GM12878 (cell line): ENCODE measurements around the gene NUDT3. TPM values are rescaled to one million over a fixed set of nuclear protein-coding genes. Genes with fewer than 3 reads are reported as not detected.

ENCODE experiments used
- ATAC-seq: fragments of 200-7000 bp; cut with Tn5 transposase; 3 replicates; pipeline ENCODE4 v1.9.1; 2020; ENCODE audit warnings: mild to moderate bottlenecking, moderate library complexity
- BruUV-seq: library from RNA; stranded (reverse); fragments of 400-500 nt; replicated peaks from 2 replicates; lab custom pipeline; 2021; lab: Mats Ljungman, UMichigan
- CTCF ChIA-PET: fragments of 300-600 bp; sonication (Branson Sonifier 250); formaldehyde crosslinking; extraction: SDS; loops from one replicate; lab custom pipeline; 2021; ENCODE audit warnings: inconsistent platforms; lab: Yijun Ruan, JAX
- POLR2A ChIA-PET: fragments of 350-600 bp; formaldehyde crosslinking; extraction: SDS; loops from one replicate; lab custom pipeline; 2021; ENCODE audit warnings: inconsistent platforms; lab: Charles Lee
- RAD21 ChIA-PET: fragments of 300-600 bp; sonication (Branson Sonifier 250); formaldehyde crosslinking; loops from one replicate; lab custom pipeline; 2023; ENCODE audit warnings: antibody characterized with exemption; ENCODE audit not compliant: unreplicated experiment; lab: Charles Lee
- SMC1A ChIA-PET: fragments of 300-600 bp; sonication (Branson Sonifier 250); formaldehyde crosslinking; loops from one replicate; lab custom pipeline; 2023; ENCODE audit not compliant: unreplicated experiment, uncharacterized antibody; lab: Charles Lee
- DNase-seq: peaks from one replicate; pipeline ENCODE4 v3.0.0-alpha.2; 2011; ENCODE audit warnings: low read depth, low spot score
- FAIRE-seq: peaks from 3 replicates; lab custom pipeline; 2011; peaks lifted over from hg19 to GRCh38; lab: Jason Lieb, UNC
- H2AFZ ChIP-seq: 2 replicates; pipeline ENCODE4 v1.6.0; 2011; ENCODE audit warnings: low read depth, low read length, control low read depth; ENCODE audit not compliant: control insufficient read depth
- H3K27ac ChIP-seq: 2 replicates; pipeline ENCODE4 v1.5.1; 2011; ENCODE audit warnings: control low read depth; ENCODE audit not compliant: control insufficient read depth, insufficient read depth
- H3K27me3 ChIP-seq, 2 experiments: replicated peaks in 1 of 2; 2 replicates each; pipeline versions ENCODE4 v1.6.0 to v1.6.1; 2011; ENCODE audit warnings: low read length in 1 of 2; ENCODE audit not compliant: control insufficient read depth in 2 of 2, insufficient read depth in 2 of 2
- H3K36me3 ChIP-seq, 2 experiments: 2 replicates each; pipeline ENCODE4 v1.5.1; 2011; ENCODE audit warnings: low read length in 1 of 2; ENCODE audit not compliant: control insufficient read depth in 2 of 2, insufficient read depth in 2 of 2
- H3K4me1 ChIP-seq: 2 replicates; pipeline ENCODE4 v1.6.1; 2011; ENCODE audit warnings: mild to moderate bottlenecking, low read length, moderate library complexity, mixed read lengths; ENCODE audit not compliant: control insufficient read depth, insufficient read depth
- H3K4me2 ChIP-seq: 2 replicates; pipeline ENCODE4 v1.6.0; 2011; ENCODE audit warnings: control low read depth; ENCODE audit not compliant: control insufficient read depth, insufficient read depth
- H3K4me3 ChIP-seq: fragments of 200-600 bp; sonication (generic); 2 replicates; pipeline ENCODE4 v1.5.1; 2016
- H3K79me2 ChIP-seq: 2 replicates; pipeline ENCODE4 v1.6.0; 2011; ENCODE audit warnings: low read length; ENCODE audit not compliant: control insufficient read depth, insufficient read depth
- H3K9ac ChIP-seq: 2 replicates; pipeline ENCODE4 v1.8.0; 2011; ENCODE audit warnings: low read length, control low read depth, mixed read lengths; ENCODE audit not compliant: control insufficient read depth, insufficient read depth
- H3K9me3 ChIP-seq: replicated peaks from 3 replicates; pipeline ENCODE4 v1.5.1; 2011; ENCODE audit warnings: mild to moderate bottlenecking, low read length; ENCODE audit not compliant: control insufficient read depth, insufficient read depth
- H4K20me1 ChIP-seq: 2 replicates; pipeline ENCODE4 v1.6.0; 2011; ENCODE audit not compliant: control insufficient read depth, insufficient read depth
- ETV6 ChIP-seq, 2 experiments: fragments of 450-650 bp in 1 of 2; IDR thresholded peaks in 1 of 2; conservative IDR thresholded peaks in 1 of 2; 2 replicates each; pipeline ENCODE4 v1.6.1; 2014; ENCODE audit warnings: antibody characterized with exemption in 1 of 2, borderline replicate concordance in 1 of 2, low read depth in 1 of 2, mild to moderate bottlenecking in 1 of 2, moderate library complexity in 1 of 2
- SUPT20H ChIP-seq: IDR thresholded peaks from 2 replicates; pipeline ENCODE4 v1.6.1; 2011; ENCODE audit warnings: low read depth, mild to moderate bottlenecking, low read length, moderate library complexity, borderline replicate concordance; ENCODE audit not compliant: control insufficient read depth
- WGBS: methylation state at CpG from one replicate; pipeline ENCODE4 v1.1.6; 2016; ENCODE audit warnings: low lambda C conversion rate; ENCODE audit not compliant: insufficient replicate concordance, insufficient coverage; ENCODE audit errors: missing lambda C conversion rate; 5-methylcytosine and 5-hydroxymethylcytosine counted together
- in situ Hi-C: fragments of 300-500 bp; cut with MboI; formaldehyde crosslinking; loops from 9 replicates; pipeline ENCODE4 v1.14.3; 2018; ENCODE audit warnings: mixed read lengths
- intact Hi-C: fragments of 100-400 bp; cut with micrococcal nuclease; formaldehyde crosslinking; loops from one replicate; pipeline ENCODE4 v1.14.2; 2022; ENCODE audit not compliant: unreplicated experiment
- polyA plus RNA-seq, 11 experiments: library from polyadenylated mRNA; depleted of rRNA in 4 of 11; unstranded in 6 of 11; stranded (reverse) in 5 of 11; fragments of >200 nt; fragmentation: Nextera tagmentation in 4 of 11; fragmentation: Illumina TruSeq in 1 of 11; extraction: Ambion mirVana in 4 of 11; extraction: Trizol in 1 of 11; gene quantifications; 1 replicate in 1 of 11; 2 replicates in 10 of 11; pipeline versions ENCODE4 v1.2.1 to v1.2.3, GENCODE V29; 2011 to 2016; ENCODE audit warnings: inconsistent platforms in 2 of 11, missing spikeins in 2 of 11, low read depth in 1 of 11
- total RNA-seq, 4 experiments: library from RNA; depleted of rRNA in 3 of 4; stranded (reverse); fragments of >200 nt in 3 of 4; fragmentation: Illumina TruSeq in 1 of 4; extraction: Trizol in 1 of 4; gene quantifications; 2 replicates each; pipeline versions ENCODE4 v1.2.1 to v1.2.3, GENCODE V29; 2013 to 2021
- TF ChIP-seq, protein P1 (sequence below): fragments of 150-350 bp; IDR thresholded peaks from 2 replicates; pipeline ENCODE4 v1.6.1; 2014; ENCODE audit warnings: mild to moderate bottlenecking, low read depth, low read length

NUDT3 gene
- total and polyA plus RNA-seq, 10 of the 15 experiments (the other 5 are each of a cell fraction or from before 2014, with no cell fraction given), result 2.4 to 32.3 (median 25.5) TPM

DNA sequence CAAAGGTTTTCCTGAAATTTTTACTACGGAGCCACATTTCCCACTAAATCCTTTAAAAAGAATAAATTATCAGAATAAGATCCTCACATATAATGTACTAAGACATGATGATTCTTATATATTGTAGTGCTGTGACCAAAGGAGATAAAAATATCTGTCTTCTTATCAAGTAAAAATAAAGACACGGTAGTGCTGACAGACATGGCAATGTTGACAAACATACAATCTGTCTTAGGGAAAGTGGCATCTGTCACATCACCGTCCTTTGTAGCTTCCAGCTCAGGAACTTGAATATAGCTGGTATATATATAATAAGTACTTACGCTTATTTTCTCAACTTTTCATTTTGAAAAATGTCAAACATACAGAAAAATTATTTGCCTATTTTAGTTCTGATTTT lies 66.8 kb downstream of the NUDT3 start:
- POLR2A ChIA-PET, result interaction anchor here (0.7 to 1.2 kb wide), 2 partner anchors 8 to 24 kb away, joined by 3 read pairs; no protein-coding TSS in a partner anchor

More for the DNA sequence above, 66.8 kb downstream of the NUDT3 start:
- TF ChIP-seq ETV6 (conservative IDR thresholded peaks at IDR 0.05 in 1 of 2, IDR thresholded peaks at IDR 0.05 in 1 of 2; ENCODE audit: borderline replicate concordance in 1 of 2, low read depth in 1 of 2) (no peak), SUPT20H (no peak)
- TF ChIP-seq, protein P1, sequence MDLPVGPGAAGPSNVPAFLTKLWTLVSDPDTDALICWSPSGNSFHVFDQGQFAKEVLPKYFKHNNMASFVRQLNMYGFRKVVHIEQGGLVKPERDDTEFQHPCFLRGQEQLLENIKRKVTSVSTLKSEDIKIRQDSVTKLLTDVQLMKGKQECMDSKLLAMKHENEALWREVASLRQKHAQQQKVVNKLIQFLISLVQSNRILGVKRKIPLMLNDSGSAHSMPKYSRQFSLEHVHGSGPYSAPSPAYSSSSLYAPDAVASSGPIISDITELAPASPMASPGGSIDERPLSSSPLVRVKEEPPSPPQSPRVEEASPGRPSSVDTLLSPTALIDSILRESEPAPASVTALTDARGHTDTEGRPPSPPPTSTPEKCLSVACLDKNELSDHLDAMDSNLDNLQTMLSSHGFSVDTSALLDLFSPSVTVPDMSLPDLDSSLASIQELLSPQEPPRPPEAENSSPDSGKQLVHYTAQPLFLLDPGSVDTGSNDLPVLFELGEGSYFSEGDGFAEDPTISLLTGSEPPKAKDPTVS, result no peak
- Histone ChIP-seq H3K4me1 (no peaks in the 10 kb centered on the region), H3K27ac (no peak overlapping the region), H2AFZ (no peak overlapping the region), H3K36me3 (peaks cover 0 to 2% of the 10 kb centered on the region in 2 experiments; a peak in 2 of 4 replicates), H4K20me1 (no peaks in the 10 kb centered on the region), H3K4me3 (no peak overlapping the region), H3K27me3 (no peaks in the 10 kb centered on the region), H3K9ac (no peak overlapping the region), H3K79me2 (peaks cover 3% of the 10 kb centered on the region), H3K4me2 (no peak overlapping the region), H3K9me3 (no peaks in the 10 kb centered on the region; the same call in 2 of the 3 replicates)
- FAIRE-seq (no peak), DNase-seq (no peak), ATAC-seq (no peak)
- in situ Hi-C loops, result no loop called here
- no TSS peak for BruUV-seq
- SMC1A ChIA-PET, result interaction anchor here (0.7 to 1.9 kb wide), 8 partner anchors 9 to 89 kb away, joined by 3 to 6 read pairs (median 3); no protein-coding TSS in a partner anchor
- CTCF ChIA-PET, result interaction anchor here (1.1 kb wide), 3 partner anchors 8 to 76 kb away, joined by 3 read pairs; no protein-coding TSS in a partner anchor
- RAD21 ChIA-PET, result no interaction called here
- WGBS, result 96% methylated on average over 4 of the region's 4 CpGs
- intact Hi-C loops, result no loop called here
